Tibial nerve (tissue), 4 donors: ENCODE results near the gene ZNF467. TPM values are rescaled to one million over a fixed set of nuclear protein-coding genes. Genes with fewer than 3 reads are reported as not detected.

Experiments used
- DNase-seq, 2 donors: peaks; one replicate each; pipeline ENCODE4 v3.0.0-alpha.2; 2019; ENCODE audit warnings: low spot score in 2 of 2
- H3K27ac ChIP-seq, 4 donors: fragments of 200-600 bp; sonication (generic) in 3 of 4; one replicate each; pipeline ENCODE4 v1.5.1; 2017 to 2019; ENCODE audit warnings: mild to moderate bottlenecking in 1 of 4
- H3K27me3 ChIP-seq, 2 donors: fragments of 200-600 bp; sonication (generic) in 1 of 2; one replicate each; pipeline versions ENCODE4 v1.5.1 to v1.6.0; 2017 to 2019
- H3K36me3 ChIP-seq, 3 donors: fragments of 200-600 bp; sonication (generic); one replicate each; pipeline ENCODE4 v1.5.1; 2018 to 2019
- H3K4me1 ChIP-seq, 4 donors: fragments of 200-600 bp; sonication (generic) in 3 of 4; one replicate each; pipeline ENCODE4 v1.5.1; 2017 to 2019
- H3K4me3 ChIP-seq, 4 donors: fragments of 200-600 bp; sonication (generic) in 3 of 4; one replicate each; pipeline ENCODE4 v1.5.1; 2017 to 2019; ENCODE audit warnings: mild to moderate bottlenecking in 1 of 4, moderate library complexity in 1 of 4
- H3K9me3 ChIP-seq, 4 donors: fragments of 200-600 bp; sonication (generic) in 3 of 4; one replicate each; pipeline ENCODE4 v1.5.1; 2017 to 2019
- CTCF ChIP-seq, 5 experiments: fragments of 200-600 bp in 3 of 5; fragments of 450-650 bp in 2 of 5; sonication (generic) in 3 of 5; IDR thresholded peaks; one replicate each; pipeline ENCODE4 v1.5.1; 2016 to 2019; ENCODE audit warnings: antibody characterized with exemption in 5 of 5, mild to moderate bottlenecking in 3 of 5, moderate library complexity in 2 of 5
- EP300 ChIP-seq, 2 donors: sonication (generic); formaldehyde crosslinking; IDR thresholded peaks; one replicate each; pipeline ENCODE4 v1.6.1; 2017; ENCODE audit warnings: antibody characterized with exemption in 2 of 2, mild to moderate bottlenecking in 1 of 2
- POLR2A ChIP-seq, 2 donors: fragments of 450-650 bp; IDR thresholded peaks; one replicate each; pipeline ENCODE4 v1.6.1; 2017; ENCODE audit warnings: antibody characterized with exemption in 2 of 2, mild to moderate bottlenecking in 2 of 2, moderate library complexity in 2 of 2
- WGBS, 2 donors: methylation state at CpG; one replicate each; pipeline ENCODE4 v1.1.5; 2018; 5-methylcytosine and 5-hydroxymethylcytosine counted together
- total RNA-seq, 4 donors: library from RNA; depleted of rRNA; stranded (reverse); fragments of >200 nt; gene quantifications; one replicate each; pipeline ENCODE4 v1.1.0, GENCODE V29; 2016

ZNF467 gene
- total RNA-seq, 4 donors from 2014 or later: 3.3 to 15.9 (median 5.5) TPM

GRCh38 chr7:149764481-149765398 lies 8.6 kb downstream of the ZNF467 start:
- no peak overlapping the region for H3K27ac ChIP-seq
- peaks cover 0 to 21% (median 0%) of the 10 kb centered on the region in 3 donors for H3K36me3 ChIP-seq
- DNase-seq: no peak
- WGBS, 2 donors: 51 to 56% methylated on average over 65 to 75 of the region's 96 CpGs
- no peaks in the 10 kb centered on the region for H3K9me3 ChIP-seq
- H3K4me1 ChIP-seq: peaks cover 0 to 11% (median 0%) of the 10 kb centered on the region in 4 donors
- TF ChIP-seq POLR2A (IDR thresholded peaks at IDR 0.05): no peak
- TF ChIP-seq CTCF (IDR thresholded peaks at IDR 0.05): no peak
- no peak for TF ChIP-seq EP300 (IDR thresholded peaks at IDR 0.05)
- H3K27me3 ChIP-seq: peaks cover 0 to 22% of the 10 kb centered on the region in 2 donors
- no peak overlapping the region for H3K4me3 ChIP-seq

- peaks cover 0 to 21% (median 0%) of the 10 kb centered on the region in 3 donors for H3K36me3 ChIP-seq
- WGBS, 2 donors: 76 to 83% methylated on average over 22 of the region's 22 CpGs
These were observed 9.7 kb downstream of the ZNF467 start for GRCh38 chr7:149763563-149764240.

DNA sequence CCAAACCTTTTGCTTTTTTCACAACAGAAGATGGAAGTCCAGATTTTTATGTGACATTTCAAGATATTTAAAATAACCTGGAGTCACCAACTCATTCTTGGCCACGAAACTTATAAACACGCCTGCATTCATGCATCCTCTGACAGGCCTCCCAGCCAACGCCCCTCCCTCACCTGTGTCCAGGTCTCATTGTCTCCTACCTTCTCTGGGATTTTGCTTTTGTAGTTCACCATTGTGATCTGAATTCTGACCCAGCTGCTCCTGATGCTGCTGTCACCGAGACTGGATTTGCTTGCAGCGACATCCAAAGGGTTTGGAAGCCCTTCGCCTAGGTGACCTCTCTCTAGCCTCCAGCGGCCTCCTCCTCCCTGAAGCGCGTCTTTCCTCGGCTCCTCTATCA lies 10.8 kb downstream of the ZNF467 start:
- no peak for DNase-seq
- Histone ChIP-seq H3K4me3 (no peak overlapping the region), H3K27me3 (peaks cover 0 to 22% of the 10 kb centered on the region in 2 donors), H3K36me3 (peaks cover 0 to 21% (median 0%) of the 10 kb centered on the region in 3 donors), H3K27ac (no peak overlapping the region), H3K9me3 (no peaks in the 10 kb centered on the region), H3K4me1 (peaks cover 0 to 11% (median 0%) of the 10 kb centered on the region in 4 donors)
- no peak for TF ChIP-seq CTCF (IDR thresholded peaks at IDR 0.05)
- TF ChIP-seq POLR2A (IDR thresholded peaks at IDR 0.05): no peak
- no peak for TF ChIP-seq EP300 (IDR thresholded peaks at IDR 0.05)
- WGBS, 2 donors: 85 to 87% methylated on average over 10 of the region's 10 CpGs

More at GRCh38 chr7:149763563-149764240, 9.7 kb downstream of the ZNF467 start:
- TF ChIP-seq POLR2A (IDR thresholded peaks at IDR 0.05) (no peak), CTCF (IDR thresholded peaks at IDR 0.05) (no peak), EP300 (IDR thresholded peaks at IDR 0.05) (no peak)
- no peak overlapping the region for H3K4me3 ChIP-seq
- H3K4me1 ChIP-seq: peaks cover 0 to 11% (median 0%) of the 10 kb centered on the region in 4 donors
- no peak for DNase-seq
- H3K9me3 ChIP-seq: no peaks in the 10 kb centered on the region
- no peak overlapping the region for H3K27ac ChIP-seq
- peaks cover 0 to 22% of the 10 kb centered on the region in 2 donors for H3K27me3 ChIP-seq

DNA sequence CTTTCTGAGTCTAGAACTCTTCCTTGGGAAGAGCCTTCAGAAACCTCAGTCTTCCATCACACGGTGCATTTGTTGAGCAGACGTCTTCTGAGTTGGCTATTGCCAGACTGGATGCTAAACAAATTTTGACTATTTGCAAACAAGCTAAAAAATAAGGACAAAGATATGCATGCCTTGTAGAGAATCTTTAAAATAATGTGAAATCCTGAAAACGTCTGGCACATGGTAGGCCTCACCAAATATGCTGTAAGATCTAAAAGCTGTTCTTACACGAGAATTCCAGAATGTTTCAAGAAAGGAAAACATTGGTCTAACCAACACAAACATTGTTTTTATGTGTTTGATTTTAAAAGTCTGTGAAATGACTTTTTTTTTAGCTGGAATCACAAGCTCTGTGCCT lies 11.3 kb downstream of the ZNF467 start:
- WGBS, 2 donors: 55 to 58% methylated on average over 4 of the region's 4 CpGs
- TF ChIP-seq EP300 (IDR thresholded peaks at IDR 0.05): no peak
- TF ChIP-seq POLR2A (IDR thresholded peaks at IDR 0.05): no peak
- TF ChIP-seq CTCF (IDR thresholded peaks at IDR 0.05): no peak

More for the DNA sequence above, 11.3 kb downstream of the ZNF467 start:
- Histone ChIP-seq H3K27ac (no peak overlapping the region), H3K9me3 (no peaks in the 10 kb centered on the region), H3K36me3 (peaks cover 0 to 21% (median 0%) of the 10 kb centered on the region in 3 donors), H3K4me1 (peaks cover 0 to 11% (median 0%) of the 10 kb centered on the region in 4 donors), H3K27me3 (peaks cover 0 to 22% of the 10 kb centered on the region in 2 donors), H3K4me3 (no peak overlapping the region)
- DNase-seq: no peak
